ENCODE measurements around the gene TSHZ2. TPM values are rescaled to one million over a fixed set of nuclear protein-coding genes. Genes with fewer than 3 reads are reported as not detected.
A peak's percentile ranks its signal among the peaks of the same experiment; 100 is the strongest.

Gene TSHZ2
- total and polyA plus RNA-seq, 2 of the 4 experiments (the other 2 are of a cell fraction), result under 0.01 to 0.02 TPM

DNA sequence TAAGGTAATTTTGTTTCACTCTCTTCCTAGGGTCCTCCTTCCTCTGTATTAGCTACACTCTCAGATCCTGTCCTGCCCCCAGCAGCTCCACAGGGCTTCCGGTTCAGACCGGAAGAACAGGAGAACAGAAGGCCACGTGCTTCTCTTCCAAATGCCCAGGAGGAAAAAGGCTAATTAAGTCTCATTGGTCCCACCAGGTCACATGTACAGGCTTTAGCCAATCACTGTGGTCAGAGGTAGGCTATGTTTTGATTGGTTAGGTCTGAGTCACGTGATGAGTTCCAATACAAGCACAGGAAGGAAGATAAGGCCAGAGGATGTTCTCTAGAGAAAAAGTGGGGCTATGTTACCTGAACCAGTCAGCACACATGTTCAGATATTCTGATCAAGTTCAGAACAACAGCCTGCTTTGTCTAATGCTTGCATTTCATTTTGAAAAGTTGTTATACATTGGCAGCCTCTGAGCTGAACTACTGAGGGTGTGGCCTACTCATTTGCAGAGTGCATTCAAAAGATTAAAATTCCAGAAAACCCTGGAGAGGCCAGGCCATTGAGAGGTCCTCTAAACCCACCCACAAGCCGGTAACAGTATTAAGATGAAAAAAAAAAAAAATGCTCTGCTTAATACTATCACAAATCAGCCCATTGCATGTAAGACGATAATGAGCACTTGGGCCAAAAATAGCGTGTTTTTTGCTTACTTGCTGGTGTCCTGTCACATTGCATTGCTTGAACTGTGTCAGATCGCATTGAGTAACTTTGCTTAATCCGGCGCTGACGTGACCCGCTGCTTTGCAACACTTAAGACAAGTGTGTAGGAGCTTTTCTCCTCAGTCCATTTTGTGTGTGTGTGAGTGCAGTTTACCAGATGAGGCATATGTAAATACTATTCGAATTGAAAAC lies 170.3 kb downstream of the TSHZ2 start:
- no peak overlapping the region for H2AK9ac ChIP-seq (replicated peaks; ENCODE audit: low read depth, low read length, poor library complexity)
- no peaks in the 10 kb centered on the region for H3K79me1 ChIP-seq (ENCODE audit: low read depth in 1 of 2, low read length in 2 of 2)
- no peak overlapping the region for H2BK5ac ChIP-seq (ENCODE audit: low read depth, low read length, poor library complexity, severe bottlenecking)
- dilution Hi-C loops (cut with HindIII; ENCODE audit: low sequenced_read_pairs, unreplicated experiment), result no loop called here
- ChIA-PET CTCF (no interaction called here), POLR2A (ENCODE audit: unreplicated experiment) (no interaction called here)
- BruUV-seq (replicated peaks), result no TSS peak
- in situ Hi-C loops (cut with MboI; ENCODE audit: low sequenced_read_pairs), result no loop called here
- H4K5ac ChIP-seq (ENCODE audit: low read depth, low read length), result no peak overlapping the region
- H2BK15ac ChIP-seq (ENCODE audit: low read depth, low read length), result no peak overlapping the region
- no peak overlapping the region for H3K23ac ChIP-seq (ENCODE audit: low read depth, low read length)
- H2BK120ac ChIP-seq (ENCODE audit: low read depth, low read length), result no peak overlapping the region
- H3K56ac ChIP-seq (ENCODE audit: extremely low read depth, insufficient read depth, low read length), result no peak overlapping the region
- no peaks in the 10 kb centered on the region for H3K27me3 ChIP-seq (ENCODE audit: control insufficient read depth, insufficient read depth, low read length)
- DNase-seq (no peak), ATAC-seq (ENCODE audit: low read depth) (no peak)
- H3K18ac ChIP-seq (ENCODE audit: low read depth, low read length), result no peak overlapping the region
- no peak overlapping the region for H2AFZ ChIP-seq (replicated peaks; ENCODE audit: low read length, poor library complexity)
- H3K4ac ChIP-seq (ENCODE audit: low read depth, low read length), result no peak overlapping the region
- H3K36me3 ChIP-seq (ENCODE audit: control insufficient read depth, insufficient read depth, low read length), result no peaks in the 10 kb centered on the region
- no peak overlapping the region for H4K91ac ChIP-seq (ENCODE audit: insufficient read depth, low read depth, low read length)
- WGBS, 2 experiments (ENCODE audit: extremely low coverage in 2 of 2, insufficient read length in 1 of 2), result no CpG with 5 or more reads among the region's 13 CpGs
- H2BK20ac ChIP-seq (ENCODE audit: low read depth, low read length), result no peak overlapping the region
- no peak overlapping the region for H3K27ac ChIP-seq (ENCODE audit: insufficient read depth, low read length)
- H3K14ac ChIP-seq (replicated peaks; ENCODE audit: low read depth, low read length), result no peak overlapping the region
- H4K8ac ChIP-seq (ENCODE audit: low read depth in 2 of 2, low read length in 2 of 2), result no peak overlapping the region
- no peak overlapping the region for H2AK5ac ChIP-seq (ENCODE audit: low read depth, low read length)
- no peaks in the 10 kb centered on the region for H4K20me1 ChIP-seq (ENCODE audit: insufficient read depth, low read length)
- TF ChIP-seq, protein P1, sequence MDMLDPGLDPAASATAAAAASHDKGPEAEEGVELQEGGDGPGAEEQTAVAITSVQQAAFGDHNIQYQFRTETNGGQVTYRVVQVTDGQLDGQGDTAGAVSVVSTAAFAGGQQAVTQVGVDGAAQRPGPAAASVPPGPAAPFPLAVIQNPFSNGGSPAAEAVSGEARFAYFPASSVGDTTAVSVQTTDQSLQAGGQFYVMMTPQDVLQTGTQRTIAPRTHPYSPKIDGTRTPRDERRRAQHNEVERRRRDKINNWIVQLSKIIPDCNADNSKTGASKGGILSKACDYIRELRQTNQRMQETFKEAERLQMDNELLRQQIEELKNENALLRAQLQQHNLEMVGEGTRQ (IDR thresholded peaks at IDR 0.05; ENCODE audit: low read depth, low read length), result peak; percentile 55; the same call in 1 of the 2 replicates
- TF ChIP-seq RCOR1 (IDR thresholded peaks at IDR 0.05; ENCODE audit: insufficient replicate concordance, low read length) (no peak), CEBPB (IDR thresholded peaks at IDR 0.05; ENCODE audit: low read depth, low read length) (no peak), BHLHE40 (IDR thresholded peaks at IDR 0.05; ENCODE audit: low read depth, low read length) (no peak)
- TF ChIP-seq, protein P2, sequence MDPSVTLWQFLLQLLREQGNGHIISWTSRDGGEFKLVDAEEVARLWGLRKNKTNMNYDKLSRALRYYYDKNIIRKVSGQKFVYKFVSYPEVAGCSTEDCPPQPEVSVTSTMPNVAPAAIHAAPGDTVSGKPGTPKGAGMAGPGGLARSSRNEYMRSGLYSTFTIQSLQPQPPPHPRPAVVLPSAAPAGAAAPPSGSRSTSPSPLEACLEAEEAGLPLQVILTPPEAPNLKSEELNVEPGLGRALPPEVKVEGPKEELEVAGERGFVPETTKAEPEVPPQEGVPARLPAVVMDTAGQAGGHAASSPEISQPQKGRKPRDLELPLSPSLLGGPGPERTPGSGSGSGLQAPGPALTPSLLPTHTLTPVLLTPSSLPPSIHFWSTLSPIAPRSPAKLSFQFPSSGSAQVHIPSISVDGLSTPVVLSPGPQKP (IDR thresholded peaks at IDR 0.05; ENCODE audit: borderline replicate concordance, low read depth, low read length), result no peak
- H3K9me1 ChIP-seq (ENCODE audit: insufficient read depth, low read length), result no peaks in the 10 kb centered on the region
- no peaks in the 10 kb centered on the region for H3K9me3 ChIP-seq (ENCODE audit: control insufficient read depth, insufficient read depth, low read length)
- H3K9ac ChIP-seq (ENCODE audit: low read depth, low read length), result no peak overlapping the region
- no peak overlapping the region for H3K4me2 ChIP-seq (ENCODE audit: low read depth, low read length)
- intact Hi-C loops (cut with micrococcal nuclease), result no loop called here
- H3K4me3 ChIP-seq (ENCODE audit: insufficient read depth, low read depth, low read length), result no peak overlapping the region
- no peaks in the 10 kb centered on the region for H3K4me1 ChIP-seq (ENCODE audit: control insufficient read depth, insufficient read depth, low read length)

Data from IMR-90 (cell line).